IPS-18a (cell line): ENCODE results near the gene ADAMTS7.
"Not testable (repeated sequence)": the region's sequence is repeated elsewhere in the genome, so short reads cannot be mapped to it uniquely, and the experiment has no call there.

Source experiments
- H3K27ac ChIP-seq: one replicate; pipeline ENCODE4 v1.5.1; 2013; ENCODE audit warnings: low read length
- H3K27me3 ChIP-seq: one replicate; pipeline ENCODE4 v1.6.1; 2013; ENCODE audit warnings: mild to moderate bottlenecking, low read length; ENCODE audit not compliant: control insufficient read depth, insufficient read depth
- H3K36me3 ChIP-seq: one replicate; pipeline ENCODE4 v1.6.1; 2013; ENCODE audit warnings: low read depth, low read length; ENCODE audit not compliant: control insufficient read depth
- H3K4me1 ChIP-seq: one replicate; pipeline ENCODE4 v1.6.1; 2013; ENCODE audit warnings: low read depth, low read length; ENCODE audit not compliant: control insufficient read depth
- H3K4me3 ChIP-seq: one replicate; pipeline ENCODE4 v1.5.1; 2013; ENCODE audit warnings: low read length
- H3K9ac ChIP-seq: one replicate; pipeline ENCODE4 v1.6.1; 2013; ENCODE audit warnings: mild to moderate bottlenecking, low read length, moderate library complexity
- H3K9me3 ChIP-seq: one replicate; pipeline ENCODE4 v1.6.1; 2013; ENCODE audit warnings: low read depth, low read length; ENCODE audit not compliant: control insufficient read depth

ADAMTS7 gene

GRCh38 chr15:78811124-78811824 lies at the start of gene ADAMTS7:
TSS of gene ADAMTS7 (minus strand) at chr15:78811464. CDS start at chr15:78811220, 244 bp downstream.
- Histone ChIP-seq H3K9ac (peak within 1 kb of the TSS; percentile 67), H3K27ac (no peak within 1 kb of the TSS)

GRCh38 chr15:78859971-78860719 lies 48.9 kb upstream of the ADAMTS7 start:
- Histone ChIP-seq H3K9me3 (no peaks in the 10 kb centered on the region), H3K27ac (peak overlapping the region; percentile 8), H3K4me3 (peak overlapping the region; percentile 54), H3K27me3 (no peaks in the 10 kb centered on the region), H3K4me1 (no peaks in the 10 kb centered on the region), H3K9ac (peak overlapping the region; percentile 68), H3K36me3 (no peaks in the 10 kb centered on the region)

More at GRCh38 chr15:78811124-78811824, at the start of gene ADAMTS7:
- Histone ChIP-seq H3K27me3 (peaks cover 16% of the 10 kb centered on the region), H3K9me3 (no peaks in the 10 kb centered on the region), H3K4me1 (peaks cover 8% of the 10 kb centered on the region), H3K36me3 (no peaks in the 10 kb centered on the region), H3K4me3 (peak within 1 kb of the TSS; percentile 78)

- Histone ChIP-seq H3K9me3 (no peaks in the 10 kb centered on the region), H3K27ac (no peak overlapping the region), H3K9ac (no peak overlapping the region), H3K4me1 (peaks cover 5% of the 10 kb centered on the region), H3K4me3 (no peak overlapping the region), H3K27me3 (no peaks in the 10 kb centered on the region), H3K36me3 (no peaks in the 10 kb centered on the region)
These were observed 44.5 kb upstream of the ADAMTS7 start for GRCh38 chr15:78855746-78856145.

GRCh38 chr15:78854833-78855372 lies 43.6 kb upstream of the ADAMTS7 start:
- no peaks in the 10 kb centered on the region for H3K27me3 ChIP-seq
- no peaks in the 10 kb centered on the region for H3K9me3 ChIP-seq
- H3K9ac ChIP-seq: no peak overlapping the region
- no peak overlapping the region for H3K4me3 ChIP-seq
- H3K36me3 ChIP-seq: no peaks in the 10 kb centered on the region
- no peak overlapping the region for H3K27ac ChIP-seq
- peaks cover 8% of the 10 kb centered on the region for H3K4me1 ChIP-seq

- Histone ChIP-seq H3K27ac (no peak overlapping the region), H3K4me1 (peaks cover 8% of the 10 kb centered on the region), H3K27me3 (no peaks in the 10 kb centered on the region), H3K4me3 (no peak overlapping the region), H3K9me3 (no peaks in the 10 kb centered on the region), H3K36me3 (no peaks in the 10 kb centered on the region), H3K9ac (no peak overlapping the region)
These were observed 42.2 kb upstream of the ADAMTS7 start for GRCh38 chr15:78853500-78853899.

GRCh38 chr15:78850941-78851755 lies 39.9 kb upstream of the ADAMTS7 start:
- no peaks in the 10 kb centered on the region for H3K27me3 ChIP-seq
- H3K27ac ChIP-seq: no peak overlapping the region
- no peaks in the 10 kb centered on the region for H3K36me3 ChIP-seq
- no peak overlapping the region for H3K4me3 ChIP-seq
- no peaks in the 10 kb centered on the region for H3K9me3 ChIP-seq
- no peak overlapping the region for H3K9ac ChIP-seq
- peaks cover 8% of the 10 kb centered on the region for H3K4me1 ChIP-seq

GRCh38 chr15:78850352-78850751 lies 39.1 kb upstream of the ADAMTS7 start:
- H3K4me3 ChIP-seq: no peak overlapping the region
- no peaks in the 10 kb centered on the region for H3K9me3 ChIP-seq
- no peaks in the 10 kb centered on the region for H3K36me3 ChIP-seq
- peaks cover 8% of the 10 kb centered on the region for H3K4me1 ChIP-seq
- H3K27ac ChIP-seq: no peak overlapping the region
- no peaks in the 10 kb centered on the region for H3K27me3 ChIP-seq
- no peak overlapping the region for H3K9ac ChIP-seq

GRCh38 chr15:78847387-78847906 lies 36.2 kb upstream of the ADAMTS7 start:
- H3K9me3 ChIP-seq, H3K4me1 ChIP-seq, H3K9ac ChIP-seq, H3K27ac ChIP-seq, H3K4me3 ChIP-seq, H3K27me3 ChIP-seq, H3K36me3 ChIP-seq: not testable (repeated sequence)

GRCh38 chr15:78846906-78847305 lies 35.6 kb upstream of the ADAMTS7 start:
- not testable (repeated sequence) for H3K27ac ChIP-seq, H3K9ac ChIP-seq, H3K36me3 ChIP-seq, H3K9me3 ChIP-seq, H3K27me3 ChIP-seq, H3K4me1 ChIP-seq, H3K4me3 ChIP-seq

GRCh38 chr15:78842519-78842918 lies 31.3 kb upstream of the ADAMTS7 start:
- Histone ChIP-seq H3K36me3 (no peaks in the 10 kb centered on the region), H3K9me3 (no peaks in the 10 kb centered on the region), H3K9ac (no peak overlapping the region), H3K4me1 (no peaks in the 10 kb centered on the region), H3K27me3 (no peaks in the 10 kb centered on the region), H3K27ac (no peak overlapping the region), H3K4me3 (no peak overlapping the region)

- H3K27ac ChIP-seq: no peak overlapping the region
- H3K36me3 ChIP-seq: no peaks in the 10 kb centered on the region
- no peak overlapping the region for H3K4me3 ChIP-seq
- no peaks in the 10 kb centered on the region for H3K9me3 ChIP-seq
- H3K4me1 ChIP-seq: no peaks in the 10 kb centered on the region
- no peak overlapping the region for H3K9ac ChIP-seq
- no peaks in the 10 kb centered on the region for H3K27me3 ChIP-seq
These were observed 30.6 kb upstream of the ADAMTS7 start for GRCh38 chr15:78841891-78842290.
